ENCODE results near the gene PPM1N.
A peak's percentile ranks its signal among the peaks of the same experiment; 100 is the strongest.

PPM1N gene

DNA sequence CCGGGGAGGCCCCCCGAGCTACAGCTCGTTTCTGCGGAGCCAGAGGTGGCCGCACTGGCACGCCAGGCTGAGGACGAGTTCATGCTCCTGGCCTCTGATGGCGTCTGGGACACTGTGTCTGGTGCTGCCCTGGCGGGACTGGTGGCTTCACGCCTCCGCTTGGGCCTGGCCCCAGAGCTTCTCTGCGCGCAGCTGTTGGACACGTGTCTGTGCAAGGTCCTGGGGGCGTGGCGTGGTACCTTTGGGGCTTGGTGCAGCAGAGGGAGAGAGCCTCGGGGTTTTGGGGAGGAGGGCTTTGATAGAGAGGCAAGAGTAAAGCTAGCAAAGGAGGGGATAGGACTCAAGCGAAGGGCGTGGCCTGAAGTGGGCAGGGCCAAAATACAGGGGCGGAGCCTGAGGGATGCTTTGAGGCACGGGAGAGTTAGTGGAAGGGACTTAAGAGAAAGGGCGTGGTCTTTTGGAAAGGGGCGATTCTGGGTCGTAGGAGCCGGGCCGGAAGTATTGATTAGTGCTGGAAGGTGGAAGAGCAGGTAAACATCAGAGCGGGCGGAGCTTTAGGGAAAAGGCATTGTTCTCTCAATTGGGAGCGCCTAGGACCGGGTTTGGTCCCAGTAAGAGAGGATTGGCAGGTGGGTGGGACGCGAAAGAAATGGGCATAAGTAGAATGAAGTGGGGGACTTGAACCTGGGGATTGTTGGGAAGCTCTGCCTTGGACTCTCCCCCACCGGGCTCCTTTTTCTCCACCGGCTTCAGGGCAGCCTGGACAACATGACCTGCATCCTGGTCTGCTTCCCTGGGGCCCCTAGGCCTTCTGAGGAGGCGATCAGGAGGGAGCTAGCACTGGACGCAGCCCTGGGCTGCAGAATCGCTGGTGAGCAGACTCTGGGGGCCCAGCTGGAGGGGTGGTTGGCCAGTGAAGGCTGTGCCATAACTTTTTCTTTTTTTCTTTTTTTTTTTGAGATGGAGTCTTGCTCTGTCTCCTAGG, 1.2 kb downstream of the PPM1N start:
- ChIA-PET POLR2A (no interaction called here), CTCF (interaction anchor here (0.7 to 6.4 kb wide), 8 partner anchors 9 to 185 kb away, joined by 3 to 99 read pairs (median 4); no protein-coding TSS in a partner anchor)
- TF ChIP-seq, protein P1, sequence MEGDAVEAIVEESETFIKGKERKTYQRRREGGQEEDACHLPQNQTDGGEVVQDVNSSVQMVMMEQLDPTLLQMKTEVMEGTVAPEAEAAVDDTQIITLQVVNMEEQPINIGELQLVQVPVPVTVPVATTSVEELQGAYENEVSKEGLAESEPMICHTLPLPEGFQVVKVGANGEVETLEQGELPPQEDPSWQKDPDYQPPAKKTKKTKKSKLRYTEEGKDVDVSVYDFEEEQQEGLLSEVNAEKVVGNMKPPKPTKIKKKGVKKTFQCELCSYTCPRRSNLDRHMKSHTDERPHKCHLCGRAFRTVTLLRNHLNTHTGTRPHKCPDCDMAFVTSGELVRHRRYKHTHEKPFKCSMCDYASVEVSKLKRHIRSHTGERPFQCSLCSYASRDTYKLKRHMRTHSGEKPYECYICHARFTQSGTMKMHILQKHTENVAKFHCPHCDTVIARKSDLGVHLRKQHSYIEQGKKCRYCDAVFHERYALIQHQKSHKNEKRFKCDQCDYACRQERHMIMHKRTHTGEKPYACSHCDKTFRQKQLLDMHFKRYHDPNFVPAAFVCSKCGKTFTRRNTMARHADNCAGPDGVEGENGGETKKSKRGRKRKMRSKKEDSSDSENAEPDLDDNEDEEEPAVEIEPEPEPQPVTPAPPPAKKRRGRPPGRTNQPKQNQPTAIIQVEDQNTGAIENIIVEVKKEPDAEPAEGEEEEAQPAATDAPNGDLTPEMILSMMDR (IDR thresholded peaks at IDR 0.05; ENCODE audit: control extremely low read depth, extremely low read depth, low read depth, missing control alignments): no peak
- DNase-seq (ENCODE audit: extremely low spot score): peak; percentile 65

DNA sequence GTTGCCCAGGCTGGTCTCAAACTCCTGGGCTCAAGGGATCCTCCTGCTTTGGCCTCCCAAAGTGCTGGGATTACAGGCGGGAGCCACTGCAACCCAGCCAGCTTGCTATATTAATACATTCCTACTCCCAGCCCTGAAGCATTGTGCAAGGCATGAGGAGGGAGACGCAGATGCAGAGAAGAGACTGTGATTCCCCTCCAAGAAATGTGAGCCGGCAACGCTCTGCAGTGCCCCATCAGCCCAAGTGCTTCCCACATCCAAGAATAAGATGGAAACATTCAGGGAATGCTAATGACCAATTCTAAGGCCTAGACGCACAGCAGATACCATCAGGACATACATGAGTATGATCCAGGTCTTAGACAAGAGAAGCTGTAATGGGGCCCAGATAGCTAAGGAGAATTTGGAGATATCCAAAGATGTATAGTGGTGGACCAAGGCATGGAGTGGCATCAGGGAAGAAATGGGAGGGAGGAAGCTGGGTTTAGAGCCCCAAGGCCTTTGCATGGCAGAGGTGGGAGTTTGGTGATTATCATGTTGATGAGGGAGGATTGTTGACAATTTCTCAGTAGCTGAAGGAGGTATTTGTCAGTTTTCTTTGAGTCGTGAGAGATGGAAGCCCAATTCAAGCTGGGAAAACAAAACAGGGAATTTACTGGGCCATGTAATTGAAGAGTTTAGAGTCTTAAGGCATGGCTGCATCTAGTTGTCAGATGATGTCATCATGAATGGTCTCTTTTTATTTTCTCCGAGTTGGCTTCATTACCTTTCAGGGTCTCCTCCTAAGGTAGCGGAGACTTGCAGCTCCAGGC, 2.9 kb downstream of the PPM1N start:
- ChIA-PET POLR2A (no interaction called here), CTCF (interaction anchor here (0.9 to 2.3 kb wide), 5 partner anchors 14 to 141 kb away, joined by 3 to 13 read pairs (median 4); no protein-coding TSS in a partner anchor)
- TF ChIP-seq, protein P1 (IDR thresholded peaks at IDR 0.05; ENCODE audit: control extremely low read depth, extremely low read depth, low read depth, missing control alignments): no peak
- no peak for DNase-seq (ENCODE audit: extremely low spot score)

DNA sequence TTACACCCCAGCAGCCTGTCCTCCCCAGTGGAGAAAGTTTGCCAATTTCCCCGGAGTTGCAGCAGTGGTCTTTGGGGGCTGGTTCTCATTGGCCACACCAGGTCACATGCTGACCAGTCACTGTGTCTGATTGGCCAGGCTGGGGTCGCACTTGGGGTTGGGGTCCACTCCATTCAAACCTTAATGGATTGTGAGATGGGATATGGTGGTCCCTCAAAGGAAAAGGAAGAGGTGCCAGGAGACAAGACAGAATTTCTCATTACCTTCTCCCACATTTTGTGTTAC, 3.4 kb downstream of the PPM1N start:
- TF ChIP-seq, protein P1 (IDR thresholded peaks at IDR 0.05; ENCODE audit: control extremely low read depth, extremely low read depth, low read depth, missing control alignments): no peak
- no peak for DNase-seq (ENCODE audit: extremely low spot score)
- ChIA-PET POLR2A (no interaction called here), CTCF (interaction anchor here (1.2 to 2.3 kb wide), 3 partner anchors 16 to 57 kb away, joined by 4 to 13 read pairs (median 5); no protein-coding TSS in a partner anchor)

DNA sequence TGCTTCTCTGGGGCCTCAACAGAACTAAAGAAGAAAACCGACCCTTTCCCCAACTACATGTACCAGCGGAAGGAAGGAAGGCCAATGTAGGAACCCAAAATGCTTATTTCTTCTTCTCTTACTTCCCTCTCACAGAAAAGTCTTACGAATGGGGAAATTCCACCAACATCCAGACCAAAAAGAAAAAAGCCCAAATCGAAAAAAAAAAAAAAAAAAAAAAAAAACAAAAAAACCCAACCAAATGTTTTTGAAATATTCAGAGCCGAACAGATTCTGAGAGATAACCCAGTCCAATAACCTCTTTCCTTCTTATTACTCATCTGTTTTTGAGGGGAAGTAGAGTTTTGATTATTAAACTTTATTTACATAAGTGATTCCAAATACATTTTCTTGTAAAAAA, 3.9 kb downstream of the PPM1N start:
- POLR2A ChIA-PET: no interaction called here
- no peak for DNase-seq (ENCODE audit: extremely low spot score)
- TF ChIP-seq, protein P1 (IDR thresholded peaks at IDR 0.05; ENCODE audit: control extremely low read depth, extremely low read depth, low read depth, missing control alignments): no peak
- CTCF ChIA-PET: interaction anchor here (1.2 to 2.3 kb wide), 3 partner anchors 17 to 56 kb away, joined by 4 to 13 read pairs (median 5); no protein-coding TSS in a partner anchor

DNA sequence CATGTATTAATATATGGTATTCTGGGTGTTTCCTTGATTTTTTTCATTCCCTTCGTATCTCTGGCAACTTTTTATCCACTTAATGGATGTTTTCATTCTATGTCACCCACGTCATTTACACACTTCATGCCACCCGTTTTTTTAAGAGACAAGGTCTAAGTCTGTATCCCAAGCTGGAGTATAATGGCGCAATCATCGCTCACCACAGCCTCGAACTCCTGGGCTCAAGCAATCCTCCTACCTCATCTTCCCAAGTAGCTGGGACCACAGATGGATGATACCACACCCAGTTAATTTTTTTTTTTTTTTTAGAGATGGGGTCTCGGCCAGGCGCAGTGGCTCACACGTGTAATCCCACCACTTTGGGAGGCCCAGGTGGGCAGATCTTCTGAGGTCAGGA, 5.7 kb downstream of the PPM1N start:
- ChIA-PET CTCF (interaction anchor here (2.8 to 3.5 kb wide), 2 partner anchors 18 to 26 kb away, joined by 14 to 26 read pairs; no protein-coding TSS in a partner anchor), POLR2A (interaction anchor here (0.7 kb wide), 1 partner anchor 80 kb away, joined by 6 read pairs; no protein-coding TSS in a partner anchor)
- TF ChIP-seq, protein P1 (IDR thresholded peaks at IDR 0.05; ENCODE audit: control extremely low read depth, extremely low read depth, low read depth, missing control alignments): no peak
- no peak for DNase-seq (ENCODE audit: extremely low spot score)
